Measurements from ENCODE around the gene SKP2. TPM values are rescaled to one million over a fixed set of nuclear protein-coding genes. Genes with fewer than 3 reads are reported as not detected.

Gene SKP2
- total RNA-seq, 4 donors from 2014 or later = 2.3 to 56.8 (median 9.5) TPM

- Histone ChIP-seq H3K27me3 (no peaks in the 10 kb centered on the region), H3K4me3 (no peak overlapping the region), H3K9me3 (no peaks in the 10 kb centered on the region), H3K36me3 (no peaks in the 10 kb centered on the region), H3K27ac (no peak overlapping the region), H3K4me1 (no peaks in the 10 kb centered on the region)
- intact Hi-C loops (cut with DNase I; ENCODE audit: low total_unique reads) = no loop called here
- no peak for DNase-seq
- TF ChIP-seq POLR2A (IDR thresholded peaks at IDR 0.05) = no peak
- TF ChIP-seq CTCF (IDR thresholded peaks at IDR 0.05) = no peak
These were observed 23.1 kb downstream of the SKP2 start for GRCh38 chr5:36175043-36175442.

- Histone ChIP-seq H3K9me3 (no peaks in the 10 kb centered on the region), H3K4me3 (no peak overlapping the region), H3K27ac (no peak overlapping the region), H3K4me1 (no peaks in the 10 kb centered on the region), H3K36me3 (no peaks in the 10 kb centered on the region), H3K27me3 (no peaks in the 10 kb centered on the region)
- TF ChIP-seq POLR2A (IDR thresholded peaks at IDR 0.05) = no peak
- TF ChIP-seq CTCF (IDR thresholded peaks at IDR 0.05) = no peak
- intact Hi-C loops (cut with DNase I; ENCODE audit: low total_unique reads) = no loop called here
- no peak for DNase-seq
These were observed 25.2 kb downstream of the SKP2 start for GRCh38 chr5:36177154-36177553.

- DNase-seq = no peak
- no peak for TF ChIP-seq POLR2A (IDR thresholded peaks at IDR 0.05)
- peak; percentile 32 to 58 (median 44) for TF ChIP-seq CTCF (IDR thresholded peaks at IDR 0.05)
- Histone ChIP-seq H3K4me3 (no peak overlapping the region), H3K27ac (no peak overlapping the region), H3K9me3 (no peaks in the 10 kb centered on the region), H3K36me3 (no peaks in the 10 kb centered on the region), H3K27me3 (no peaks in the 10 kb centered on the region), H3K4me1 (no peaks in the 10 kb centered on the region)
- intact Hi-C loops (cut with DNase I; ENCODE audit: low total_unique reads) = no loop called here
These were observed 26.0 kb downstream of the SKP2 start for GRCh38 chr5:36177715-36178523.

- DNase-seq = no peak
- no peak overlapping the region for H3K27ac ChIP-seq
- H3K36me3 ChIP-seq = no peaks in the 10 kb centered on the region
- H3K9me3 ChIP-seq = no peaks in the 10 kb centered on the region
- no peaks in the 10 kb centered on the region for H3K4me1 ChIP-seq
- no peaks in the 10 kb centered on the region for H3K27me3 ChIP-seq
- H3K4me3 ChIP-seq = no peak overlapping the region
- intact Hi-C loops (cut with DNase I; ENCODE audit: low total_unique reads) = no loop called here
- TF ChIP-seq CTCF (IDR thresholded peaks at IDR 0.05) (no peak), POLR2A (IDR thresholded peaks at IDR 0.05) (no peak)
These were observed 26.6 kb downstream of the SKP2 start for GRCh38 chr5:36178524-36178890.

GRCh38 chr5:36179950-36180349 is 28.0 kb downstream of the SKP2 start:
- TF ChIP-seq POLR2A (IDR thresholded peaks at IDR 0.05) = no peak
- no peak for TF ChIP-seq CTCF (IDR thresholded peaks at IDR 0.05)
- Histone ChIP-seq H3K27me3 (no peaks in the 10 kb centered on the region), H3K27ac (no peak overlapping the region), H3K4me3 (no peak overlapping the region), H3K36me3 (no peaks in the 10 kb centered on the region), H3K4me1 (no peaks in the 10 kb centered on the region), H3K9me3 (no peaks in the 10 kb centered on the region)
- intact Hi-C loops (cut with DNase I; ENCODE audit: low total_unique reads) = no loop called here
- no peak for DNase-seq
